Stimulated activated CD8-positive, alpha-beta memory T cell treated with anti-CD3 and anti-CD28 coated beads, Interleukin-15, amount 100 ng/mL, for 24 hours (primary cell): ENCODE results near the gene C22orf42.
"Not testable (repeated sequence)": the region's sequence is repeated elsewhere in the genome, so short reads cannot be mapped to it uniquely, and the experiment has no call there.

Source experiments
- DNase-seq: peaks from one replicate; pipeline ENCODE4 v3.0.0-alpha.2; 2020; ENCODE audit warnings: low read depth

C22orf42 gene

DNA sequence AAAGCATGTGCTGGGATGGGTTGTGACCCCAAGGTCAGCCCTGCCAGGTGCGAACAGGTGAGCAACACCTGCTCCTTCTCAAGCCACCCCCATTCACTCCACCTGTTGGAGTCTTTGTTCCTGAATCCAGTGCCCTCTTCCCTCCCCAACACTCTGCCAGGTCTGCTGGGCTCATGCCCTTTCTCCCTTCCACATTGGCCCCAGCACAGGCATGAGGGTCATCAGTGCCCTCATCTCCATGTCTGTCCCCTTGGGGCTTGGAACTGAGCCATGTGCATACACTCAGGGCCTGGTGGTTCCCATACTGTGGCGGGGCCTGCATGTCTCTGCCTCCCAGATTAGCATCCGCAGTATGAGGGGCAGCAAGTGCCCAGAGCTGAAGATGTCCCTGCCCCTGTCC is 26.7 kb upstream of the C22orf42 start:
- DNase-seq: no peak

DNA sequence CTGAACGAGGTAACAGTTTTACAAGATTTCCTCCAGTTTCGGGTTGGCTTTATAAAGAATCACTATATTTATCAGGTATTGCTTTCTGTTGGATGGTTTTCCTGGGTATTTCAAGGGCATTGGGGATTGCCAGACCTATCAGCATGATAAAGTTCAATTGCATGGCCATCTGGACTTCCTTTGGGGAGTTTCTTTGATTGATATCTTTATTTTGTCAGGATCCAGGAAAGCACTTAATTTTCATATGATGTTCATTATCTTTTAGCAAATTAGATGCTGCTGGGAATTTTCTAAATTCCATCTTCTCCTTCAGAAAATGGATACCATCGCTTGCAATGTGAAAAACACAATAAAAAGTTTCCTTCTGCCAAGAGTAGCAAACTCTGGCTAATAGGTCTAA is 24.5 kb upstream of the C22orf42 start:
- no peak for DNase-seq

DNA sequence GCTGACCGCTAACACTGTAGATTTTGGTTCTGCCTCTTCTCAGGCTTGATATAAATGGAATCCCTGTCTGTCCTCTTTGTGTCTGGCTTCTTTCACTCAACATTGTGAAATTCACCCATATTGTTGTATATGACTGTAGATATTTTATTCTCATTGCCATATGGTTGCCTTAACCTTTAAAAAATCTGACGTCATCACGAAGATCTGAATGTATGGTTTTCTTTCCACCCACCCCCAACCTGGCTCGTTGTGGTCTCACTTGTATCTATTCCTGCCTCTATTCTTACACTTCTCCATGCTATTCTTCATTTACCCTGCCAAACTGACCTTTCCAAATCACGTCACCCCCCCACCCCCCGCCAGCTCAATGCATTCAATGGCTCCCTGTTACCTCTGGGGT is 21.9 kb upstream of the C22orf42 start:
- no peak for DNase-seq

DNA sequence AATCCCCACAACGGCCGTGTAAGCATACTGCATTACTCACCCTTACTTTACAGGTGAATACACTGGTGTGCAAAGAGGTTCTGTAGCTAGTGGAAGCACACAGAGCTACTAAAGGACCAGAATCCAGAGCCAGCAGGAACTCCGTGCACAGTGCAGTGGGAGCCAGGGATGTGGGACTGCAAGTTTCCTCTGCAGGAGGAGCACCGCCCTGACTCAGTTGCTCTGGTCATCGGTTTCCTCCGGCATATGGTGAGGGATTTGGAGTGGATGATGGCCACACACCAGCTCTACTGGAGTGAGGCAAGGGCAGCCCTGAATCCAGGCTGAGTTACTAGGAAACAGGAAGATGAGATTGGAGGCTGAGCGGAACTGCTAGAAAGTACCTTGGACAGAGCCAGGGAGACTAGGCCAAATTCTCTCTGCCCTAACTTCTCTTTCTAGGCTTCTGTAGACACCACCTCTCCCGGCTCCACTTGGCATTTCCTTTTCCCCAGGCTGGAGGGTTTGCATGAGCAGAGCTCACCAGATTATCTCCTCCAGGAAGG is 18.2 kb upstream of the C22orf42 start:
- DNase-seq: no peak

DNA sequence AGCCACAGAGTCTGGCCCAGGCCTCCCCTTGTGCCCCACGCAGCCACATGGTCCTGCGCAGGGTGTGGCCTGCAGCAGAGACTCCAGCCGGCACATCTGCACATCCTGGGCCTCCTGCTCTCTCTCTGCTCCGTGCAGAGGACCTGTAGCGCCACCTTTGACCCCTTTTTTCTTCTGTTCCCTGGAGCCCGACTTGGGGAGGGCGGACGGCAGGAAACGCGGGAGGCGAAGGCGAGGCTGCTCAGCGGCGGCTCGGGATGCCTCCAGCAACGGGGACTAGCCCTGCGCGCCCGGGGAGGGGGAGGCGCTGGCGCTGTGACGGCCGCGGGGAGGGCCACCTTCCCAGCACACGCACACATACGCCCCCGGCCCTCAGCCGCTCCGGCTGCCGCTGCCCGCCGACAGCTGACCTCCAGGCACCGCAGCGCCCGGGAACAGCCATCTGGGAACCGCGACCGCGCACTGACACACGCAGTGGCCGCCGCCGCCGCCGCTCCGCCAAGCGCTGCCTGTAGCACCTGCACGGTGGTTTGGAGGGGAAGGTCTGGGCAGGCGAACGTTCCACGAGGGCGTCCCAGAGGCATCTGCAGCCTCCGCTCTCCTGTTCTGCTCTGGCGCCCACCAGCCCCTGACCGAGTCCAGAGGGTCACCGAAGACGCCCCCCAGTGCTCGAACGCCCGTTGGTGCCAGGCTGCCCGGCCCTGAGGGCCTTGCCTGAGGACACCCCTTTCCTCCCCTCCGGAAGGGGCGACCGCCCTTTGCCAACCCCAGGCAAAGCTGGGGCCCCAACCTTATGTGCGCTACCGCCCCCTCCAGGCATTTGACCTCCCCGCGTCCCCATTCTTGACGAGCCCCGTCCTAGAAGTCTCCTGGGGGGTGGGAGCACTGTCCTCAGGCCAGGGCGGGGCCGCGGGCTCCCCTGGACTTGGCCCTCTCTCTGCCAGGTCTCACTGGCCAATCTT is 16.9 kb upstream of the C22orf42 start:
- no peak for DNase-seq

DNA sequence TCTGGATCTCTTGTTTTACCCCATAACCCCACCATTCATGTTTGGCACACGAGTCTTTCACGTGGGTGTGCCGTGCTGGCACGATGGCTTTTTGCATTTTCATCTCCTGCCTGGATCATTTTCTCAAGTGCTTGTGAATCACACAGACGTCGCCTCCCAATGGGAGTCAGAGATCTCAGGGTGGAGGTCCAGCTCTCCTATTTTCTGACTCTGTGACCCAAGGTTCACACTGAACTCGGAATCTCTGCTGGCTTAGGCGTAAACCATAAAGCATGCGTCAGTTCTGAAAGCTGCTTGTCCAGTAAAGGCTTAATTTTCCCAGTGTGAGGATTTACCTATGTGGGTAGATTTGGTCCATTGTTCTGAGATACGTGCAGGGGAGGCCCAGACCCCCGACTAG is 16.0 kb upstream of the C22orf42 start:
- DNase-seq: no peak

DNA sequence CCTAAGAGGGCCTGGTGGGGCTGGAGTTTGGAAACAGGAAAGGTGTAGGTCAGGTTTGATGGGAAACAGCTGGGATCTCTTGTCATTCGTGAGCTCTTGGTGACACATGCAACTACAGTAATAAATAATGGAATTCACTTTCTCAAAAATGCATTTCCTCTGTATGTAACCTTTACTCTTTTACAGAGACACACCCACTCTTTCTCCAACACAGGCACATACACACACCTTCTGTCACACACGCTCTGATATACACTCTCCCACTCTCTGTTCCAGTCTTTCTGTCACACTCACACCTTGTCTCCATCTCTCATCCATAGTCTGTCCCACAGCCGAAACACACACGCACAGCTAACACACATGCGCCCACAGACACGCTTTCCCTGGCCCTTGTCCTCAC is 6.6 kb upstream of the C22orf42 start:
- no peak for DNase-seq

DNA sequence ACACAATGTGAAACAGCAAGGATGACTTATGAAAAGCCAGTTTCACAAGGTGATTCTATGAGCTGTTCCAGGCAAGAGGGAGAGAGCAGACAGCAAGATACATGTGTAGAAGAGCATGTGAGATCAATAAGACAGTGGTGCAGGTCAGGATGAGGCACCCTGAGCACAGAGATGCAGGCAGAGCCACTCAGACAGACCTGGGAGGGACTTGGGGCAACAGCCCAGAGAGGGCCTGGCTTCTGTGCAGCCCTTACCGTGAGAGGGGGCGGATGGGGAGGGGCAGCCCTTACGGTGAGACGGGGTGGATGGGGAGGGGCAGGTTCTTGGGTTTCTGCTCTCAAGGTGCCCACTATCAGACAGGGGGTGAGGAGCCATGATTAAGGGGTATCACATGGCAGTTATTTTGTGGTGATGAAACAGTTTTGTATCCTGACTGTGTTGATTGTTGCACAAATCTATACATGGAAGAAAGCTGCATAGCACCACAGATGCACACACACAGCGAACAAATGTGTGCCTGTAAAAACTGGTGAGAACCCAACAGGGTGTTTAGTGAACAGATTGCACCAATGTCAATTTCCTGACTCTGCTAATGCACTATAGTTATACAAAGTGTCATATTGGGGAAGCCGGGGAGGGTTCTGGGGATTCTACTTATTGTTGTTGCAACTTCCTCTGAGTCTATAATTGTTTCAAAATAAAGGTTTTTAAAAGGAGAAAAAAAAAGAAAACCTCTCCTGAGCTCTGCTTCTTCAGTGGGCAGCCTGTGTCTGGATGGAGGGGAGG is 5.2 kb upstream of the C22orf42 start:
- DNase-seq: no peak

DNA sequence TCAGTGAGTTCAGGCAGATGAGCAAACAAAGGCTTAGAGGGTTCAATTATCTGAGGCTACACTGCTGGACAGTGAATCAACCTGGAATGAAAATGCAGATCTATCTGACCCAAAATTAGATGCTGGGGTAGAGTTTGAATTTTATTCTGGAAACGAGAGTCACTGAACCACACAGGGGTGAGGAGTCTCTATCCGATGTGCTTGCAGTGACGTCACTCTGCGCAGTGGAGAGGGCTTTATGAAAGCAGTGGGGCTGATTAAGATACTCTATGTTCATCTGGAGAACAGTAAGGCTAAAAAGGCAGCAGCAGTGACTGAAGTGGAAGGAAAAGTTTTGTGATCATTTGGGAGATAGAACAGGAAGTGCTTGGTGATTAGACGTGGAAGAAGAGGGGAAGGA is 1.3 kb upstream of the C22orf42 start:
- DNase-seq: not testable (repeated sequence)

DNA sequence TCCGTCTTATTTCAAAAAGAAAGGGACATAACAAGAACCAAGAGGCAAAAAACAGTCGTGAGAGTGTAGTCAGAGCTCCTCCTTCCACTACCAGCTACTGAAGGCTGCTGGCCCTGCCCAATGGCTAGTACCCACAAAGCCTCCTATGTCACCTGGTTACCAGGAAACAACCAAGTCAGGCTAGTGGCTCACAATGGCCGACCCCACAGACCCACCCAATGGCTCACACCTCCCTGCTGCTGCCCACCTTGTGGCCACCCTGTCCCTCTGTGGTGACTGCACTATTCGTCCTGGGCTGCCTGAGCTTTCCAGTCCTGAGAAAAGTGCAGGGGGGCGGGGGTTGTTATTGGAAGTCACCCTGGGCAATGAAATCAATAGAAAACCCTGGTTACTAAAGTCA is 1.5 kb downstream of the C22orf42 start:
- not testable (repeated sequence) for DNase-seq

DNA sequence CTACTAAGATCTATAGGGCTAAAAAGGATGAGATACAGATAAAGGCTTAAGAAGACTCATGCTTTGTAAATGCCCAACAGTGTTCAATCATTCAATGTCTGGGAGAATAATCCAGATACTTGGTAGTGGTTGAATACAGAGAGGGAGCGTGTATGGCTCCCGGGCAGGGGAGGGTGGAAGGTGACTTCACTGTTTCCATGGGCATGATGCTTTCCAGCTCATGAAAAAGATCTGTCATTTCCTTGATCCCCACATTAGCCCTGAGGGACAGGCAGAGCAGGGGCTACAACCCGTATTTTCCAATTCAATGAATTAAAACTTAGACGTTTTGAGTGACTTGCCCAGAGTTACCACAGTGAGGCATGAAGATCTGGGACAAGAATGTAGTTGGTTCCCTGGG is 4.4 kb downstream of the C22orf42 start:
- not testable (repeated sequence) for DNase-seq

DNA sequence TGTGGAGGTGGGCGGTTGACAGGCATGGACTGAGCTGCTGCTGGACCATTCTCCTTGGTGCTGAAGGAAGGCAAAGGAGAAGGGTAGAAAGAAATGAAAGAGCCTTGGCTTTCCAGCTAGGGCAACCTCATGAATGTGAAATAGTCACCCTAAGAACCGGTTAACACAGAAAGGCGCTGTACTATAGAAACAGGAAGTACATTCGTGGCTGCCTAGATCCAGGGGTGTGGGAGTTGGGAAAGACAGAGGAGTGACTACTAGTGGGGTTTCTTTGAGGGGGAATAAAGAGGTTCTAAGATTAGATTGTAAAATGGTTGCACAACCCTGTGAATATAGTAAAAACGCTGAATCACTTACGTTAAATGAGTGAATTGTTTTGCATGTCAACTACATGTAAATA is 7.5 kb downstream of the C22orf42 start:
- not testable (repeated sequence) for DNase-seq

DNA sequence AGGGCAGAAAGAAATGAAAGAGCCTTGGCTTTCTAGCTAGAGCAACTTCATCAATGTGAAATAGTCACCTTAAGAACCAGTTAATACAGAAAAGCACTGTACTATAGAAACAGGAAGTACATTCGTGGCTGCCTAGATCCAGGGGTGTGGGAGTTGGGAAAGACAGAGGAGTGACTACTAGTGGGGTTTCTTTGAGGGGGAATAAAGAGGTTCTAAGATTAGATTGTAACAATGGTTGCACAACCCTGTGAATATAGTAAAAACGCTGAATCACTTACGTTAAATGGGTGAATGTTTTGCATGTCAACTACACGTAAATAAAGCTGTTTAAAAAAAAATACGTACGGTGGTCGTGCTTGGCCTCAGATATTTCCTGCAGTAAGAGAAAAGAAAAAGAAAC is 8.5 kb downstream of the C22orf42 start:
- not testable (repeated sequence) for DNase-seq

DNA sequence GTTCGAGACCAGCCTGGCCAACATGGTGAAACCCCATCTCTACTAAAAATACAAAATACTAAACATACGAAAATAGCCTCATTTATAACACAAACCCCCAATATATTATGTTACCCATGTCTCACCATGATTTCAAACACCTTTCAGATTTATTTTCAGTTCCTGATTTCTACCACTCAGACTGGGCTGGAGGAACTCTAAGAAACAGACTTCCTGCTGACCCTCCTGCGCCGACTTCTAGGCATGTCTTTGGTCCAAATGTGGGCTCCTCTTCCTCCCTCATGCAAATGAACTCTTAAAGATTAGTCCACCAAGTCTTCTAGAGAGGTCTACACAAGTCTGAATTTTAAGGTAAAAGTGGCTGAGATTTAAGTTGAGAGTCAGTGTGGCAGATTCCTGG is 10.7 kb downstream of the C22orf42 start:
- DNase-seq: not testable (repeated sequence)

DNA sequence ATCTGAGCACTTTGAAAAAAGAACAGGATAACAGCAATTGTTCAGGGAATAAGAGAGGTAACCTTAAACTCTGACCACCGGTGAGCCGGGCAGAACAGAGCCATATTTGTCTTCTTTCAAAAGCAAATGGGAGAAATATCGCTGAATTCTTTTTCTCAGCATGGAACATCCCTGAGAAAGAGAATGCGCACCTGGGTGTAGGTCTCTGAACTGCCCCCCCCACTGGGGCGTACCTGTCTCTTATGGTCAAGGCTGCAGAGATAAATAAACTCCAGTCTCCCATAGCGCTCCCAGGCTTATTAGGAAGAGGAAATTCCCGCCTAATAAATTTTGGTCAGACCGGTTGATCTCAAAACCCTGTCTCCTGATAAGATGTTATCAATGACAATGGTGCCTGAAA is 12.0 kb downstream of the C22orf42 start:
- not testable (repeated sequence) for DNase-seq

DNA sequence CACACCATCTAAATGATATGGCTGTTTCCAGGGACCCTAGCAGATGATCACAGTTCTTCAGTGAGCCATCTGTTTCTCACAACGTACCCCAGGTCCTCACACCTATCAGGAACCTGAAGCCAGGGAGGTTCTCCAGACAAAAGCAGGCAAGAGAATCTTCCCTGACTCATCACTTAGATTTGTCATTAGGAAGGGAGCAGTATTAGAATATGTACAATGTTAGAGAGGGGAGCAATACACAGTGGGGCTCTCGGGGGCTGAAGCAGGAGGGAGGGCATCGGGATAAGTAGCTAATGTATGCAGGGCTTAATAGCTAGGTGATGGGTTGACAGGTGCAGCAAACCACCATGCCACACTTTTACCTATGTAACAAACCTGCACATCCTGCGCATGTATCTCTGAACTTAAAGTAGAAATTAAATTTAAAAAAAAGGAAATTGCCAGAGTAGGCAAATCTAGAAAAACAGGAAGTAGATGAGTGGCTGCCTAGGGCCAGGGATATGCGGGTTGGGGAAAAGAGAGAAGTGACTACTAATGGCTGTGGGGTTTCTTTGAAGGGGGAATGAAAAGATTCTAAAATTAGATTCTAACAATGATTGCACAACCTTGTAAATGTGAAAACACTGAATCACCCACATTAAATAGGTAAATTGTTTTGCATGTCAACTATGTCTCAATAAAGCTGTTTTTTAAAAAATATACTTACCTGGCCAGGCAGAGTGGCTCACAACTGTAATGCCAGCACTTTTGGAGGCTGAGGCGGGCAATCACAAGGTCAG is 14.4 kb downstream of the C22orf42 start:
- no peak for DNase-seq

DNA sequence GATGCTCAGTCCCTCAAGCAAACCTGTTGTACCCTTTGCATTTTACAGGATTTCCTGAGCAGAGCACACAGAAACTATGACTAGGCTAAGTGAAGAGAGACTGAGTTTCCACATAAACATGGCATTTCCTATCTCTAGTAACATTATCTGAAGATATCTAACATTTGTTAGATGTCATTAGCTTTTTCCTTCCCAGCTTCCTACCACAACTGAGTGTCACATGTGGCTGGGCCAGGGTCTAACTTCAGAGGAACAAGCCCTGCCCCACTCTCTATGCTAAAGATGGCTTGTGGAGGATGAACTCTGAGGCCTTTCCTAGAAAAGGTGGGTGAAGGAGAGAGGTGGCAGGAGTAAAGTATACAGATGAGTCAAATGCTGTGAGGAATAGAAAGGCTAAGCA is 16.5 kb downstream of the C22orf42 start:
- no peak for DNase-seq

DNA sequence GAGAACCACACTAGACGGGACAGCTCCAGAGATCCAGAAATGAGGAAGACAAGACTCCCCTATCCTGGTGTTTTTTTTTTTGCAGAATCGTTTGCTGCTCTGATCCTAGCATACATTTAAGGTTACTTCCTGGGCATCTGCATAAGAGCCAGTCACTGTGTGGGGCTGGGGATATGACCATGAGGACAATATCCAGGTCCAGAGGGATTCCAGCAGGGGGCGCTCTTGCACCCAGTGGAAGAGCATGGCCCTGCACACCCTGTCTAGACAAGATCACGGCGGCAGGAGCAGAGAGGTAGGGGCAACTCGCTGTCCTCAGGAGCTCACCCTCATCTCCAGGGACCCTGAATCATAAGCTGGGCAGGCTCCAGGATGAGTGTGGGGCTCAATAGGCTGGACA is 18.4 kb downstream of the C22orf42 start:
- not testable (repeated sequence) for DNase-seq

DNA sequence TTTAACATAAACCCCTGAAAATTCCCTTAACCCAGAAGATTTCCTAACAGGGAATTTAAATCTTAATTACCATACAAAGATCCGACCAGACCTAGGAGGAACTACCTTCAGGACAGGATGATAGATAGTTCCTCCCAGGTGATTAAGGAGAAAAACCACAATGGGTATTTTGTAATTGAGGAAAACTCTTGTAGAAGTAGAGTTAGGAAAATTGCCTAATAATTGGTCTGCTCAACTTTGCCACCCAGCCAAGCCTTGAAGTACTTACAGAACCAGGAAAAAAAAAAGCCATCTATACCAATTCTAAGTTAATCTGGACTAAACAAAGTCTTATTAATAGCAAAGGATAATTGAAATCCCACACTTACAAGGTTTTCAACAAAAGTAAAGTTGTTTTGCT is 20.5 kb downstream of the C22orf42 start:
- not testable (repeated sequence) for DNase-seq

DNA sequence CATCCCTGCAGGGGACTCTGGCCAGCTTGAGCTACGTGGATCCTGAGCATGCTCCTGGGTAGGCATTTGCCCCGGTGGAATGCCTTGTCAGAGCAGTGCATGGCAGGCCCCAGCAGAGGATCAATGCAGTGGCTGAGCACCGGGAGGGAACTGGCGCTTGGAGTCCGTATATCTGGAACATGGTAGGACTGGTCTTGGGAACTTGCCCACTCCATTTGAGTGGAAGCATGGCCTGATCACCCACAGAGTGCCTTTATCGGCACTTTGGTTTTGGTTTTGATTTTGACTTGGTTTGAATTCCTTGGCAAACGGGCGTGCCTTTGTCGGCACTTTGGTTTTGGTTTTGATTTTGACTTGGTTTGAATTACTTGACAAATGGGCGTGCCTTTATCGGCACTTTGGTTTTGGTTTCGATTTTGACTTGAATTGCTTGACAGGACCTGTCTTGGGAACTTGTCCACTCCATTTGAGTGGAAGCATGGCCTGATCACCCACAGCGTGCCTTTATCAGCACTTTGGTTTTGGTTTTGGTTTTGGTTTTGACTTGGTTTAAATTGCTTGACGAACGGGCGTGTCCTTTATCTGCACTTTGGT is 21.3 kb downstream of the C22orf42 start:
- not testable (repeated sequence) for DNase-seq

DNA sequence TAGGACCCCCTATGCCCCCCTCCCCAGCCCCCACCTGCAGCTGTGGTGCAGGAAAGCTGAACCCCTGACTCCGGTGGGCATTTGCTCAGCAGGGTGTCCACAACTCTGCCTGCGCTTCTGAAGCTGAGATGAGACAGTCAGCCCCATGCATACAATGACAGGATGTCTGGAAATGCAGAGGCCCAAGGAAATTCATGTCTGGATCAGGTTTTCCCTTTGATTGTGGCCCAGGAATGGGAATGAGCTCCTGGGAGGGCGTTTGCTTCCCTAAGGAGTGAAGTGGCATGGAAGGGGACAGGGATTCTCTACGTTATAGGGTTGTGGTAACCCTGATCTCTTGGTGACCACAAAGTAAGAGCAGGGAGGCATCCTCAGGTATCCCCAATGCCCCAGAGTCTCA is 22.2 kb downstream of the C22orf42 start:
- not testable (repeated sequence) for DNase-seq

DNA sequence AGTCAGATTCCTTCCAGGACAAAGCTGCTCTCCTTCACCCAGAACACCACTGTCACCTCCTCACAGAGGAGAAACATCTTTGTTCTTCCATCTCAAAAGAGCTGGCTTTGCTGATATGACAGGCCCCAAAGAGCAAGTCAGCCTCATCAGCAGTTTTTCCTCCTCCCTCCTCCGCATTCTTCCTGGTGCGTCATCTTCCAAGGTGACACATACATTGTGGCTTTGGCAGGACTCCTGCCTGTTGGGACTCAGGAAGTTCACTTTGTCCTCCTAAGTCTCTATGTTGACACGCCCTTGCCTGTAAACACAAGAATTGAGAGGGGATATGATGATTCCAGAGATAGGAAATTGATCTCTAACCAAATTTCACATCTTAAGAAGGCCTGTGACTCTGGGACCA is 23.1 kb downstream of the C22orf42 start:
- DNase-seq: not testable (repeated sequence)
